HG03045 (cell line): ENCODE results near the gene YIPF2.
A peak's percentile ranks its signal among the peaks of the same experiment; 100 is the strongest.
"Not testable (repeated sequence)": the region's sequence is repeated elsewhere in the genome, so short reads cannot be mapped to it uniquely, and the experiment has no call there.

Experiments
- ATAC-seq: cut with Tn5 transposase; IDR thresholded peaks from one replicate; pipeline ENCODE4 v1.9.1; 2021; ENCODE audit warnings: mild to moderate bottlenecking, moderate library complexity; ENCODE audit not compliant: unreplicated experiment

YIPF2 gene

GRCh38 chr19:10877608-10878007 lies 50.8 kb downstream of the YIPF2 start:
- not testable (repeated sequence) for ATAC-seq

DNA sequence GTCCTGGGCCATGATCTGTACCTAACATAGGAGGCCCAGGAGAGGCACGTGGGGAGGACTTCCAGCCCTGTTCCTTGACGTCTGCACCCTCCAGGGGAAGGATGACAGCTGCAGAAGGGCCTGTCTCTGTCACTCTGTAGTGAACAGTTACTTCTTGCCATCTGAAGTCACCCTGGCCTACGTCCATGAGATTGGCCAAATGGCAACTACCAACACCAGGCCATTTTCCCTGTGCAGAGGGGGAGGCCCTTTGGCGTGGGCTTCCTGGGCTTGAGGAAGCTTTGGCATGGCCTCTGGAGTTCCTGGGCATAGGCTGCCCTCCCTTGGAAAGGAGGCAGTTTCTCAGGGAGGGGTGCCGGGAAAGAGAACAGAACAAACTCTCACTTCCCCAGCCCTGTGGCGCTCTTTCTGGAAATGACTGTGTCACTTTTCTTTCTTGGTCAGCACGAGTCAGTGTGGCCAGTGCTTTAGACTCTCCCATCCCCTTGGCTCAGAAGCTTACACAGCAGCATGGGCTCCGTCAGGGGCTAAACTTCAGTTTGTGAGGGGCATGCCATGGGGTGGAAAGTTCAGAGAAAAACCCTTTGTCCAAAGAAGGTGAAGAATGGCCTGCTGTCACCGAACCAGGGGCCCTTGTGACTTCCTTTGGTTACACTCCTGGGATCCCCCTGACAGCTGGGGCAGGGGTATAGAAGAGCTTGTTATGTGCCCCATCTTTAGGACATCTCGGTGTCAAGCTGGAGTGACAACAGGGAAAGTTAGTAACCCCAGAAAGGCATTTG lies 51.8 kb downstream of the YIPF2 start:
- ATAC-seq = peak; percentile 39

- no peak for ATAC-seq
These were observed 54.4 kb downstream of the YIPF2 start for GRCh38 chr19:10874024-10874423.

DNA sequence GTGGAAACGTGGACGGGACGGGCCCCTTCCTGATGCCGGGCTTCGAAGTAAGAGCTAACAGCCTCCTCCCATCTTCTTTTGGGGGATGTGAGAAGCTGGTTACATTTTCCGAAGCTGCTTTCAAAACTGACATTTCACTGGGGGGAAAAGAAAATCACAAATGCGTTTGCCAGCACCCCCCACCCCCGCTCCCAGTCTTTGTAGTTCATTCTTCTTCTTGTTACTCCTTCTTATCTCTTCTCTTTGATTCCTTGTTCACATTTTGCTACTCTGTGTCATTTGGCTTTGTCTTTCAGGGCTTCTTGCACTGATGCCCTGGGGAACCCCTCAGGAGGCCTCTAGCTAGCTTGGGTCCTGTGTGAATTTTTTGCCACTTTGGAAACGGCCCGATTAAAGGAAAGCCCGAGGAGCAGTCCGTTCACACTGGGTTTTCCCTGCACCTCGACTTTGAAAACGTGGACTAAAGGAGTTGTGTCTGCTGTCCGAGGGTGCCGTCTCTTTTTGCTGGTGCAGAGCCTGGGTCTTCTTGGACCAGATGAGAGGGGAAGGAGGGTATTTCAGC lies 55.8 kb downstream of the YIPF2 start:
- no peak for ATAC-seq
